ENCODE results near the gene UPF3A.
"Not testable (repeated sequence)": the region's sequence is repeated elsewhere in the genome, so short reads cannot be mapped to it uniquely, and the experiment has no call there.

UPF3A gene

GRCh38 chr13:114339857-114340534 lies 58.6 kb downstream of the UPF3A start:
- DNase-seq, result peak; percentile 71

- DNase-seq, result no peak
Observed at GRCh38 chr13:114341003-114341777, 59.8 kb downstream of the UPF3A start.

DNA sequence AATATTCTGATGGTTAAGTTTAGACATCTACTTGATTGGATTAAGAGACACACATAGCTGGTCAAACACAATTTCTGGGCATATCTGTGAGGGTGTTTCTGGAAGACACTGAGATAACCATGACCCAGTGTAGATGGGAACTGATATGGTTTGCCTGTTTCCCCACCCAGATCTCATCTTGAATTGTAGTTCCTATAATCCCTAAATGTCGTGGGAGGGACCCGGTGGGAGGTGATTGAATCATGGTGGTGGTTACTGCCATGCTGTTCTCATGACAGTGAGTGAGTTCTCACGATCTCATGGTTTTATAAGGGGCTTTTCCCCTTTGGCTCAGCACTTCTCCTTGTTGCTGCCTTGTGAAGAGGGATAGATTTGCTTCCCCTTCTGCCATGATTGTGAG lies 65.9 kb downstream of the UPF3A start:
- DNase-seq, result not testable (repeated sequence)

GRCh38 chr13:114352763-114353162 lies 71.4 kb downstream of the UPF3A start:
- DNase-seq, result peak; percentile 36

DNA sequence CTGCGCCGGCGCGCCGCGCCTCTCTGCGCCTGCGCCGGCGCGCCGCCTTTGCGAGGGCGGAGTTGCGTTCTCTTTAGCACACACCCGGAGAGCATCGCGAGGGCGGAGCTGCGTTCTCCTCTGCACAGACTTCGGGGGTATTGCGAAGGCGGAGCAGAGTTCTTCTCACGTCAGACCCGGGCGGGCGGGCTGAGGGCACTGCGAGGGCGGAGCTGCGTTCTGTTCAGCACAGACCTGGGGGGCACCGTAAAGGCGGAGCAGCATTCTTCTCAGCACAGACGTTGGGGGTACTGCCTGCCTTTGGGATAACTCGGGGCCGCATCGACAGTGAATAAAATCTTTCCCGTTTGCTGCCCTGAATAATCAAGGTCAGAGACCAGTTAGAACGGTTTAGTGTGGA lies 72.0 kb downstream of the UPF3A start:
- DNase-seq, result not testable (repeated sequence)

All from CD4-positive, alpha-beta T cell treated with Interleukin-17A for 1 hour (primary cell).